Measurements from ENCODE around the gene SCN11A.

Gene SCN11A

GRCh38 chr3:39088456-39088855, 36.7 kb upstream of the SCN11A start:
- no peak for DNase-seq (ENCODE audit: low read depth)
- no peak overlapping the region for H3K4me3 ChIP-seq (ENCODE audit: low read length)
- TF ChIP-seq CTCF (IDR thresholded peaks at IDR 0.05; ENCODE audit: insufficient read depth, low read depth, low read length, missing control alignments): no peak

- no peak for DNase-seq (ENCODE audit: low read depth)
- H3K4me3 ChIP-seq (ENCODE audit: low read length): no peak overlapping the region
- no peak for TF ChIP-seq CTCF (IDR thresholded peaks at IDR 0.05; ENCODE audit: insufficient read depth, low read depth, low read length, missing control alignments)
These were observed 34.4 kb upstream of the SCN11A start for GRCh38 chr3:39086144-39086543.

- H3K4me3 ChIP-seq (ENCODE audit: low read length): no peak overlapping the region
- no peak for DNase-seq (ENCODE audit: low read depth)
- TF ChIP-seq CTCF (IDR thresholded peaks at IDR 0.05; ENCODE audit: insufficient read depth, low read depth, low read length, missing control alignments): no peak
These were observed 31.0 kb upstream of the SCN11A start for GRCh38 chr3:39082666-39083313.

- no peak for DNase-seq (ENCODE audit: low read depth)
- no peak overlapping the region for H3K4me3 ChIP-seq (ENCODE audit: low read length)
- TF ChIP-seq CTCF (IDR thresholded peaks at IDR 0.05; ENCODE audit: insufficient read depth, low read depth, low read length, missing control alignments): no peak
These were observed 28.3 kb upstream of the SCN11A start for GRCh38 chr3:39080026-39080425.

GRCh38 chr3:39079530-39079929, 27.8 kb upstream of the SCN11A start:
- DNase-seq (ENCODE audit: low read depth): no peak
- H3K4me3 ChIP-seq (ENCODE audit: low read length): no peak overlapping the region
- no peak for TF ChIP-seq CTCF (IDR thresholded peaks at IDR 0.05; ENCODE audit: insufficient read depth, low read depth, low read length, missing control alignments)

GRCh38 chr3:39075910-39076309, 24.2 kb upstream of the SCN11A start:
- DNase-seq (ENCODE audit: low read depth): no peak
- H3K4me3 ChIP-seq (ENCODE audit: low read length): no peak overlapping the region
- TF ChIP-seq CTCF (IDR thresholded peaks at IDR 0.05; ENCODE audit: insufficient read depth, low read depth, low read length, missing control alignments): no peak

GRCh38 chr3:39068556-39068955, 16.8 kb upstream of the SCN11A start:
- DNase-seq (ENCODE audit: low read depth): no peak
- H3K4me3 ChIP-seq (ENCODE audit: low read length): no peak overlapping the region
- TF ChIP-seq CTCF (IDR thresholded peaks at IDR 0.05; ENCODE audit: insufficient read depth, low read depth, low read length, missing control alignments): no peak
